ENCODE data around the gene UMAD1.

UMAD1 gene

GRCh38 chr7:7897949-7898515 is 257.5 kb downstream of the UMAD1 start:
- TF ChIP-seq, protein P1, sequence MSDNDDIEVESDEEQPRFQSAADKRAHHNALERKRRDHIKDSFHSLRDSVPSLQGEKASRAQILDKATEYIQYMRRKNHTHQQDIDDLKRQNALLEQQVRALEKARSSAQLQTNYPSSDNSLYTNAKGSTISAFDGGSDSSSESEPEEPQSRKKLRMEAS (IDR thresholded peaks at IDR 0.05) = no peak
- no peak for TF ChIP-seq RAD21 (IDR thresholded peaks at IDR 0.05; ENCODE audit: low read depth)
- no peak for TF ChIP-seq YY1 (IDR thresholded peaks at IDR 0.05; ENCODE audit: low read depth)
- no peak for TF ChIP-seq EGR1 (IDR thresholded peaks at IDR 0.05)
- TF ChIP-seq USF1 (IDR thresholded peaks at IDR 0.05) = no peak
- TF ChIP-seq NFIC (IDR thresholded peaks at IDR 0.05) = no peak
- TF ChIP-seq TAF1 (IDR thresholded peaks at IDR 0.05; ENCODE audit: low read depth) = no peak
- no peak for TF ChIP-seq FOXM1 (IDR thresholded peaks at IDR 0.05; ENCODE audit: borderline replicate concordance, low read depth)
- TF ChIP-seq ZBTB7A (IDR thresholded peaks at IDR 0.05; ENCODE audit: low read depth) = no peak

GRCh38 chr7:7902845-7903244 is 262.3 kb downstream of the UMAD1 start:
- no peak for TF ChIP-seq CEBPB (IDR thresholded peaks at IDR 0.05)
- no peak for TF ChIP-seq NFIC (IDR thresholded peaks at IDR 0.05)
- TF ChIP-seq CREB1 (IDR thresholded peaks at IDR 0.05; ENCODE audit: low read depth) = no peak
- TF ChIP-seq, protein P1 (IDR thresholded peaks at IDR 0.05) = no peak
- TF ChIP-seq ZBTB7A (IDR thresholded peaks at IDR 0.05; ENCODE audit: low read depth) = no peak
- no peak for TF ChIP-seq TCF12 (IDR thresholded peaks at IDR 0.05; ENCODE audit: low read depth)
- no peak for TF ChIP-seq EGR1 (IDR thresholded peaks at IDR 0.05)
- no peak for TF ChIP-seq TAF1 (IDR thresholded peaks at IDR 0.05; ENCODE audit: low read depth)
- no peak for TF ChIP-seq RAD21 (IDR thresholded peaks at IDR 0.05; ENCODE audit: low read depth)
- TF ChIP-seq FOXM1 (IDR thresholded peaks at IDR 0.05; ENCODE audit: borderline replicate concordance, low read depth) = no peak
- TF ChIP-seq YY1 (IDR thresholded peaks at IDR 0.05; ENCODE audit: low read depth) = no peak
- TF ChIP-seq, protein P2, sequence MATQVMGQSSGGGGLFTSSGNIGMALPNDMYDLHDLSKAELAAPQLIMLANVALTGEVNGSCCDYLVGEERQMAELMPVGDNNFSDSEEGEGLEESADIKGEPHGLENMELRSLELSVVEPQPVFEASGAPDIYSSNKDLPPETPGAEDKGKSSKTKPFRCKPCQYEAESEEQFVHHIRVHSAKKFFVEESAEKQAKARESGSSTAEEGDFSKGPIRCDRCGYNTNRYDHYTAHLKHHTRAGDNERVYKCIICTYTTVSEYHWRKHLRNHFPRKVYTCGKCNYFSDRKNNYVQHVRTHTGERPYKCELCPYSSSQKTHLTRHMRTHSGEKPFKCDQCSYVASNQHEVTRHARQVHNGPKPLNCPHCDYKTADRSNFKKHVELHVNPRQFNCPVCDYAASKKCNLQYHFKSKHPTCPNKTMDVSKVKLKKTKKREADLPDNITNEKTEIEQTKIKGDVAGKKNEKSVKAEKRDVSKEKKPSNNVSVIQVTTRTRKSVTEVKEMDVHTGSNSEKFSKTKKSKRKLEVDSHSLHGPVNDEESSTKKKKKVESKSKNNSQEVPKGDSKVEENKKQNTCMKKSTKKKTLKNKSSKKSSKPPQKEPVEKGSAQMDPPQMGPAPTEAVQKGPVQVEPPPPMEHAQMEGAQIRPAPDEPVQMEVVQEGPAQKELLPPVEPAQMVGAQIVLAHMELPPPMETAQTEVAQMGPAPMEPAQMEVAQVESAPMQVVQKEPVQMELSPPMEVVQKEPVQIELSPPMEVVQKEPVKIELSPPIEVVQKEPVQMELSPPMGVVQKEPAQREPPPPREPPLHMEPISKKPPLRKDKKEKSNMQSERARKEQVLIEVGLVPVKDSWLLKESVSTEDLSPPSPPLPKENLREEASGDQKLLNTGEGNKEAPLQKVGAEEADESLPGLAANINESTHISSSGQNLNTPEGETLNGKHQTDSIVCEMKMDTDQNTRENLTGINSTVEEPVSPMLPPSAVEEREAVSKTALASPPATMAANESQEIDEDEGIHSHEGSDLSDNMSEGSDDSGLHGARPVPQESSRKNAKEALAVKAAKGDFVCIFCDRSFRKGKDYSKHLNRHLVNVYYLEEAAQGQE (IDR thresholded peaks at IDR 0.05; ENCODE audit: low read depth) = no peak
- TF ChIP-seq USF1 (IDR thresholded peaks at IDR 0.05) = no peak
- no peak for TF ChIP-seq TEAD4 (IDR thresholded peaks at IDR 0.05)
- TF ChIP-seq EP300 (IDR thresholded peaks at IDR 0.05; ENCODE audit: borderline replicate concordance) = no peak

GRCh38 chr7:7907306-7907705 is 266.8 kb downstream of the UMAD1 start:
- TF ChIP-seq TAF1 (IDR thresholded peaks at IDR 0.05; ENCODE audit: low read depth) = no peak
- TF ChIP-seq TCF12 (IDR thresholded peaks at IDR 0.05; ENCODE audit: low read depth) = no peak
- no peak for TF ChIP-seq RAD21 (IDR thresholded peaks at IDR 0.05; ENCODE audit: low read depth)
- no peak for TF ChIP-seq CREB1 (IDR thresholded peaks at IDR 0.05; ENCODE audit: low read depth)

DNA sequence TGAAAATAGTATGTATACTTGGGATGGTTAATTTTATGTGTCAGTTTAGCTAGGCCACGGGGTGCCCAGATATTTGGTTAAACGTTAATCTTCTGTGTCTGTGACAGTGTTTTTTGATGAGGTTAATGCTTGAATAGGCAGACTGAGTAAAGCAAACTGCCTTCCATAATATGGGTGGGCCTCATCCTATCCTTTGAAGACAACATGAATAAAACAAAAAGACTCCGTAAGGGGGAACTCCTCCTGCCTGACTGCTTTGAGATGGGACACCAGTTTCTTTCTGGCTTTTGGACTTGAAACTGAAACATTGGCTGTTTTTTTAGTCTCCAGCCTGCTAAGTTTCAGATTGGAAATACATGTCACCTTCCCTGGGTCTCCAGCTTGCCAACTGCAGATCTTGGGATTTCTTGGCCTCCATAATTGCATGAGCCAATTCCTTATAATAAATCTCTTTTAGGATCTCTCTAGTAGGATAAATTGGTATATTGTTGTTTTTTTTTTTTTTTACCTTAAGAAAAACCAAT is 268.1 kb downstream of the UMAD1 start:
- TF ChIP-seq YY1 (IDR thresholded peaks at IDR 0.05; ENCODE audit: low read depth) (no peak), TCF12 (IDR thresholded peaks at IDR 0.05; ENCODE audit: low read depth) (no peak), RAD21 (IDR thresholded peaks at IDR 0.05; ENCODE audit: low read depth) (no peak), TEAD4 (IDR thresholded peaks at IDR 0.05) (no peak), ZBTB7A (IDR thresholded peaks at IDR 0.05; ENCODE audit: low read depth) (no peak), EGR1 (IDR thresholded peaks at IDR 0.05) (no peak), USF1 (IDR thresholded peaks at IDR 0.05) (no peak), CREB1 (IDR thresholded peaks at IDR 0.05; ENCODE audit: low read depth) (no peak), FOXM1 (IDR thresholded peaks at IDR 0.05; ENCODE audit: borderline replicate concordance, low read depth) (no peak)
- TF ChIP-seq, protein P2 (IDR thresholded peaks at IDR 0.05; ENCODE audit: low read depth) = no peak
- TF ChIP-seq, protein P1 (IDR thresholded peaks at IDR 0.05) = no peak

DNA sequence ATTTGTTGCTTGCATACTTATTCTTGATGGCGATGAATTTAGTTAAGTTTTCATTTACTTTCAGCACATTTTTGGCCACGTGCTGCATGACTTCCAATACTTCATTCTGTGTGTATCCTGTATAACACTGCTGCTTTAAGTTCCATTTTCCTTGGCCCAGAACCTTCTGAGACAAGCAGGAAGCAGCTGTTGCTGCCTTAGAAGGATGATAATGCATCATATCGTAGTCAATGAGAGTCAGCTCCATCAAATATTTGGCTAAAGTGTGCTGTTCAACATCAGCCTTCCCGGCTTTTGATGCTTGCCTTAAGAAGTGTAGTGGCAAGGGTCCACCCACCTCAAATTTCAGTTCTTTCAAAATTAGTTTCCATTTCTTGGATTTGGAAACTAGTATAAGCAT is 268.8 kb downstream of the UMAD1 start:
- TF ChIP-seq, protein P1 (IDR thresholded peaks at IDR 0.05) = no peak
- no peak for TF ChIP-seq FOXM1 (IDR thresholded peaks at IDR 0.05; ENCODE audit: borderline replicate concordance, low read depth)
- TF ChIP-seq CEBPB (IDR thresholded peaks at IDR 0.05) = no peak
- no peak for TF ChIP-seq CREB1 (IDR thresholded peaks at IDR 0.05; ENCODE audit: low read depth)
- no peak for TF ChIP-seq TEAD4 (IDR thresholded peaks at IDR 0.05)
- no peak for TF ChIP-seq YY1 (IDR thresholded peaks at IDR 0.05; ENCODE audit: low read depth)
- no peak for TF ChIP-seq EGR1 (IDR thresholded peaks at IDR 0.05)
- TF ChIP-seq ZBTB7A (IDR thresholded peaks at IDR 0.05; ENCODE audit: low read depth) = no peak
- no peak for TF ChIP-seq EP300 (IDR thresholded peaks at IDR 0.05; ENCODE audit: borderline replicate concordance)
- no peak for TF ChIP-seq TAF1 (IDR thresholded peaks at IDR 0.05; ENCODE audit: low read depth)
- TF ChIP-seq NFIC (IDR thresholded peaks at IDR 0.05) = no peak
- no peak for TF ChIP-seq RAD21 (IDR thresholded peaks at IDR 0.05; ENCODE audit: low read depth)
- TF ChIP-seq USF1 (IDR thresholded peaks at IDR 0.05) = no peak
- no peak for TF ChIP-seq TCF12 (IDR thresholded peaks at IDR 0.05; ENCODE audit: low read depth)
- TF ChIP-seq, protein P2 (IDR thresholded peaks at IDR 0.05; ENCODE audit: low read depth) = no peak

Data from Ishikawa (cell line).